GM19468 (cell line): ENCODE measurements around the gene PRSS33.

Experiments
- ATAC-seq: cut with Tn5 transposase; IDR thresholded peaks from one replicate; pipeline ENCODE4 v1.9.1; 2021; ENCODE audit warnings: mild to moderate bottlenecking, moderate library complexity, moderate number of reproducible peaks; ENCODE audit not compliant: unreplicated experiment; ENCODE audit errors: extremely low read depth

Gene PRSS33

DNA sequence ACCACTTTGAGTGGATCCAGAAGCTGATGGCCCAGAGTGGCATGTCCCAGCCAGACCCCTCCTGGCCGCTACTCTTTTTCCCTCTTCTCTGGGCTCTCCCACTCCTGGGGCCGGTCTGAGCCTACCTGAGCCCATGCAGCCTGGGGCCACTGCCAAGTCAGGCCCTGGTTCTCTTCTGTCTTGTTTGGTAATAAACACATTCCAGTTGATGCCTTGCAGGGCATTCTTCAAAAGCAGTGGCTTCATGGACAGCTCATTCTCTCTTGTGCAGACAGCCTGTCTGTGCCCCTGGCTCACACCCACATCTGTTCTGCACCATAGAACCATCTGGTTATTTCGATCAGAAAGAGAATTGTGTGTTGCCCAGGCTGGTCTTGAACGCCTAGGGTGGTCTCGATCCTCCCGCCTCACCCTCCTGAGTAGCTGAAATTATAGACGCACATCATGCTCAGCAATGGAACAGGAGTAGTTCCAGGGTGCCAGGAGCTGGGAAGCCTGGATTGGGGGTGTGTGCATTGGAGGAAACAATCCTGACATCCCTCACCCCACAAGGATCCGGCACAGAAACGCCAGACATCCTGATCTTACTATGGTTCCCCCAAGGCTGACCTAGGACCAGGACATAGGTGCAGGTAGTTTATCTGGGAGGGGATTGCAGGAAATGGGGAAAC is 34.3 kb upstream of the PRSS33 start:
- no peak for ATAC-seq

DNA sequence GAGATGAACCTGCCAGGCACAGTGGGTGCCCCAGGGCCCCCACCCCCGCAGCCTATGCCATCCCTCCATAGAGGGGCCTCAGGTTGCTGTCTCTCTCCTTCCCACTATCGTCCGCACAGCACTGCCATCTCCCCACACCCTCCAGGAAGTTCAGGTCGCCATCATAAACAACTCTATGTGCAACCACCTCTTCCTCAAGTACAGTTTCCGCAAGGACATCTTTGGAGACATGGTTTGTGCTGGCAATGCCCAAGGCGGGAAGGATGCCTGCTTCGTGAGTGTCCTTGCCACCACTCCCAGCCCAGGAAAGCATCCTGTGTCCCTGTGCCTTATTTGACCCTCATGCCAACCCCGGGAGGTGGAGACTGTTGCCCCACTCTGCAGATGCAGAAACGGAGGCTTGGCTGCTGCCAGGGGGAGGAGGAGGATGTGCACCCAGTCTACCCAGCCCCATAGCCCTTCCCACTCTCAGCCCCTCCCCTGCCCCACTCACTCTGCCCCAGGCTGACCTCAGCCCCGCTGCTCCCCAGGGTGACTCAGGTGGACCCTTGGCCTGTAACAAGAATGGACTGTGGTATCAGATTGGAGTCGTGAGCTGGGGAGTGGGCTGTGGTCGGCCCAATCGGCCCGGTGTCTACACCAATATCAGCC is 33.6 kb upstream of the PRSS33 start:
- no peak for ATAC-seq

GRCh38 chr16:2819939-2820835 is 32.8 kb upstream of the PRSS33 start:
- no peak for ATAC-seq

GRCh38 chr16:2819179-2819938 is 32.0 kb upstream of the PRSS33 start:
- no peak for ATAC-seq

DNA sequence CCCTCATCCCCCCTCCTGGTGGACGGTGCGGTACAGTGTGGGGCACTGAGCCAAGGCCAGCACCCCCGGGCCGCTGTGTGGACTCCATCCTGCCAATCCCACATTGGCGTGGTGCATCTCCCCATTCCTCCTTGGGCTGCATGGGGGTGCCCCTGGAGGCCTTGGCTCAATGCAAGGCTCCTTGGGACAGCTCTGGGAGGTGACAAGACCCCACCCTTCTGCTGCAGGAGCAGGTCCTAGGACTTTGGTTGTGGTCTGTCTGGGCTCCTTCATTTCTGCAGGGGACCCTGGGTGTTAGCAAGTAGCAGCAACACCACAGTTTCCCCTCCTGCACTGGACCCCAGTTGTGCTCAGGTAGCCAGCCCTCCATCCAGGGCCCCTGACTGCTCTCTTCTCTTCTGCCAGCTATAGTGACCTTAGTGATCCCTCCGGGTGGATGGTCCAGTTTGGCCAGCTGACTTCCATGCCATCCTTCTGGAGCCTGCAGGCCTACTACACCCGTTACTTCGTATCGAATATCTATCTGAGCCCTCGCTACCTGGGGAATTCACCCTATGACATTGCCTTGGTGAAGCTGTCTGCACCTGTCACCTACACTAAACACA is 31.0 kb upstream of the PRSS33 start:
- no peak for ATAC-seq

DNA sequence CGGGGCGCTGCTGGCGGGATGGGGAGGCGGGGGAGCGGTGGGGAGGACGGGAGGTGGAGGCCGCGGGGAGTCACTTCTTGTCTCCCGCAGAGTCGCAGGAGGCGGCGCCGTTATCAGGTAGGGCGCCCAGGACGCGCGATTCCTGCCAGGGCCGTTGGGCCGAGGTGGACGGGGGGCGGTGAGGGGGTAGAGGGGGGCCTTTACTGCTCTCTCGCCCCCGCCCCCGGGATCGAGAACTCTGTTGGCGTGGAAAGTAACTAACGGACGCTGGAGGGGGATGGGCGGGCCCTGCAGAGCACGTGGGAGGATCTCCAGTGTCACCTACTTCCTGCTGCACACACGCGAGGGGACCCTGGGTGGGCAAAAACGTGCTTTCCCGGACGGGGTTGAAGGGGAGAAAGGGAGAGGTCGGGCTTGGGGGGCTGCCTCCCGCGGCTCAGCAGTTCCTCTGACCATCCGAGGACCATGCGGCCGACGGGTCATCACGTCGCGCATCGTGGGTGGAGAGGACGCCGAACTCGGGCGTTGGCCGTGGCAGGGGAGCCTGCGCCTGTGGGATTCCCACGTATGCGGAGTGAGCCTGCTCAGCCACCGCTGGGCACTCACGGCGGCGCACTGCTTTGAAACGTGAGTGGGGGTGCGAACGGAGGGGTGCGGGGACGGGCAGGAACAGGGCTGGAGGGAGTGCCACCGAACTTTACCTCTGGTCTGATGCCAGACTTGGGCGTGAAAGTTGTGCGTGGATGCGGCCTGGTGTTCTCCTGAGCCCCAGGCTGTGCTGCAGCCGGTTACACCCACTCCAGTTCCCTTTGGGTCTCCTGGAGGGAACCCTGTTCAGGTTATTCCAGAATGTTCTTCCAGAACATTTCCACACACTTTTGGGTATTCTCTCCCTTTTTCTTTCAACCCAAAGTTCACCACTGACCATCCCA is 30.2 kb upstream of the PRSS33 start:
- no peak for ATAC-seq

DNA sequence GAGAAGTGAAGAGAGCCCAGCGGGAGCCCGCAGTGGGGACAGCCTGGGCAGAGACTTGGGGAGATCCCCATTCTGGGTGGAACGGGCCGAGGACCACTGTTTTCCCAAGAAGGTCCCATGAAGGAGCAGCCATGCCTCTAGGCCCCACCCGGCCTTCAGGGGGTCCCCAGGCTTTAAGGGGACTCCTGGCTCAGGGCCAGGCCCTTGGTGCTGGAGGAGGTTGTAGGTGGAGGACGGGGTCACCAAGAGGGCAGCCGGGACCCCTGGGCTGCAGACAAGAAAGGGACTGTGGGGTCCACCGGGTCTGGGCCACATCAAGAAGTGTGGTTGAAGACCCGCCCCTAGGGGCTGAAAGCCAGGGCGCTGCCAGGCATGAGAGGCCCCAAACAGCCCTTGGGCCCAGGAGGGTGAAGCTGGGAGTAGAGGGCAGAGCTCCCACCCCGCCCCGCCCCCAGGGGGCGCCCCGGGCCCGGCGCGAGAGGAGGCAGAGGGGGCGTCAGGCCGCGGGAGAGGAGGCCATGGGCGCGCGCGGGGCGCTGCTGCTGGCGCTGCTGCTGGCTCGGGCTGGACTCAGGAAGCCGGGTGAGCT is 29.5 kb upstream of the PRSS33 start, which contains the start of gene PRSS21:
TSS of gene PRSS21 (plus strand) at position 487 of the 589 bp plus-strand sequence. CDS start at position 519, 32 bp downstream.
- no peak for ATAC-seq

- no peak for ATAC-seq
Observed at GRCh38 chr16:2815299-2815771, 28.0 kb upstream of the PRSS33 start.

DNA sequence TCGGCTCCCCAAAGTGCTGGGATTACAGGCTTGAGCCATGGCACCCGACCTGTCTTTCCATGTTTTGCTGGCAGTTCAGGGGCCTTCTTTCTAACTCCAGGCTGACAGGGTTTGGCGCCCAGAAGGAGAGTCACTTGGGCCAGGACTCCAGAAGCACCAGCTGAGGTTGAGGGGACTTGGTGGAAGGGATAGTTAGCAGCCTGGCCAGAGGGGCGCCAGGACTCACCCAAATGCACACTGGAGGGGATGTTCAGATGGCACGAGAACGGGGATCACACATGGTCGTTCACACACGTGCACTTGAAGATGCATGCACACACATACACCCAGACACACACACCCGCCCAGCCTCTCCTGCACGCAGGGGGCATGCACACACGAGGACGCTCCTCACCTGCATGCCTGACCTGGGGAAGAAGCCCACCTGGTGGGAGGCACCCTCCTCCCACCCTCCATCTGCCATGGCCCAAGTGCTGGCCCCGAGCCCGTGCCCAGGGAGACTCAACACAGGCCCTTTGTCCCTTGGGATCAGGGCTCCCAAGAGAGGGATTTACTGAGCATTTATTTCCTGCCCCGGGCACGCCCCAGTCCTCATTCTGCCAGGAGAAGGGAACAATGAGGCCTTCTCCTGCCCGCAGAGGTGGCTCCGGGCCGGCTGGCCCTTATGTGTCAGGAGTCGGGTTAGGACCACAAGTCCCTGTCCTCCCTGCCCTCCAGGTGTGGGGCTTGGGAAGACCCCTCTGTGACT is 27.4 kb upstream of the PRSS33 start:
- no peak for ATAC-seq

DNA sequence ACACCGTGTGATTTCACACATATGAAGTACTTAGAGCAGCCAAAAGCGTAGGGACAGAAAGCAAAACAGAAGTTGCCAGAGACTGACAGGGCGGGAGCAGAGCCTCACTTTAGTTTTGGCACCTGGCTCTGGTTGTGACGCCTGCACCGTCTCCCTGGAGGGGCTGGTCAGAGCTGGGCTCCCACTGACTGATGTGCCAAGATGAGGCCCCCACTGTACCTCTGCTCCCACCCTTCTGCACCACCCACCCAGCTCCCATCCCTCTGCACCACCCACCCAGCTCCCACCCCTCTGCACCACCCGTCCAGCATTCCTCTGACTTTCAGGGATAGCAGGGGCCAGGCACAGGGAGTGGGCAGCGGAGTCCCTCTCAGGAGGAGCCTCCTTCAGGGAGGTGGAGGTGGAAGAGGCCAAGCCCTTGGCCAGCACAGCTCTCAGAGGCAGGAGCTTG is 26.4 kb upstream of the PRSS33 start:
- no peak for ATAC-seq

GRCh38 chr16:2811703-2812471 is 24.5 kb upstream of the PRSS33 start:
- ATAC-seq: no peak

GRCh38 chr16:2810651-2811050 is 23.3 kb upstream of the PRSS33 start:
- ATAC-seq: no peak

DNA sequence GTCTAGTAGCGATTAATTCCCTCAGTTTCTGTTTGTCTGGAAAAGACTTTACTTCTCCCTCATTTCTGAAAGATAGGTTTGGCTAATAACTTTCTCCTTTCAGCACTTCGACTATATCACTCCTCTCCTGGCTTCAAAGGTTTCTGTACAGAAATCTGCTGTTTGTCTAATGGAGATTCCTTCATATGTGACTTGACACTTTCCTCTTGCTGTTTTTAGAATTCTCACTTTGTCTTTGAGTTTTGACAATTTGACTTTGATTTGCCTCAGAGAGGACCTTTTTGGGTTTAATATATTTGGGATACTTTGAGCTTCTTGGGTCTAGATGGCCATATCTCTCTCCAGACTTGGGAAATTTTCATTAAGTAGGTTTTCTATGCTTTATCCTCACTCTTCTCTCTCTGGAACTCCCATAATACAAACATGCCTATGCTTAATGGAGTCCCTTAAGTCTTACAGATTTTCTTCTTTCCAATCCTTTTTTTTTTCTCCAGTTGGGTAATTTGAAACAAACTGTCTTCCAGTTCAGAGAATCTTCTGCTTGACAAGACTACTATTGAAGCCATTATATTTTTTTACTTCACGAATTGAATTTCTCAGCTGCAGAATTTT is 21.9 kb upstream of the PRSS33 start:
- no peak for ATAC-seq

DNA sequence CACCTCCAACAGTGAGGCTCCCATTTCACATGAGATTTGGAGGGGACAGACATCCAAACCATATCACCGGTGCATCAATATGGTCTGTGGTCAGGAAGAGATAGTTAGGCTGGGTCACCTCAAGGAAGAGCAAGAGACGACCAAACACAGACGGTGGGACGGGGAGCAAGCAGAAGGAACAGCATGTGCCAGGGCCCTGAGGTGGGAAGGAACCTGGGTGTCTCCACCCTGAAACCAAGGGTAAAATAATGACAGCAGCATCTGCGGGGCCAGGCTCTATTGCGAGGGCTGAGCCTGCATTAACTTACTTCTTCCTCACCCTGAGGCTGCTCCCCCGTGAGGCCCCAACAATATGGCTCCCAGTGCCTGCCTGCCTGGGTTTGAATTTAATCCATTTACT is 20.8 kb upstream of the PRSS33 start:
- ATAC-seq: no peak

- no peak for ATAC-seq
Observed at GRCh38 chr16:2806286-2806685, 18.9 kb upstream of the PRSS33 start.

DNA sequence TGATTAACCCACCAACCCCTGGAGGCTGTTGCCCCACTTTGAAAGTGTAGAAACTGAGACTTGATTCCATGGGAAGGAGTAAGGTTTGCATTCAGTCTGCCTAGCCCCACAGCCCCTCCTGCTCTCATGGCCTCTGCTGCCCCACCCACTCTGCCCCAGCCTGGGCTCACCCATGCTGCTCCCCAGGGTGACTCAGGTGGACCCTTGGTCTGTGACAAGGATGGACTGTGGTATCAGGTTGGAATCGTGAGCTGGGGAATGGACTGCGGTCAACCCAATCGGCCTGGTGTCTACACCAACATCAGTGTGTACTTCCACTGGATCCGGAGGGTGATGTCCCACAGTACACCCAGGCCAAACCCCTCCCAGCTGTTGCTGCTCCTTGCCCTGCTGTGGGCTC is 17.4 kb upstream of the PRSS33 start:
- ATAC-seq: no peak
